GM12875 (cell line): Measurements from ENCODE around the gene ANKRD30A.

Experiments
- H3K4me3 ChIP-seq: one replicate; pipeline ENCODE4 v1.5.1; 2011; ENCODE audit warnings: low read depth, low read length, control low read depth
- CTCF ChIP-seq: IDR thresholded peaks from 2 replicates; pipeline ENCODE4 v1.5.1; 2011; ENCODE audit warnings: low read depth, mild to moderate bottlenecking, control low read depth, inconsistent platforms, low read length, moderate library complexity, borderline replicate concordance; ENCODE audit not compliant: insufficient read depth

The ANKRD30A gene

GRCh38 chr10:37275216-37275777 is 149.9 kb downstream of the ANKRD30A start:
- no peak overlapping the region for H3K4me3 ChIP-seq
- TF ChIP-seq CTCF, result no peak

GRCh38 chr10:37285063-37285462 is 159.7 kb downstream of the ANKRD30A start:
- no peak overlapping the region for H3K4me3 ChIP-seq
- TF ChIP-seq CTCF, result no peak

- no peak for TF ChIP-seq CTCF
- no peak overlapping the region for H3K4me3 ChIP-seq
Observed at GRCh38 chr10:37289833-37290464, 164.6 kb downstream of the ANKRD30A start.

- H3K4me3 ChIP-seq, result no peak overlapping the region
- TF ChIP-seq CTCF, result no peak
Observed at GRCh38 chr10:37301271-37301670, 175.9 kb downstream of the ANKRD30A start.

- TF ChIP-seq CTCF, result no peak
- no peak overlapping the region for H3K4me3 ChIP-seq
Observed at GRCh38 chr10:37304036-37304435, 178.6 kb downstream of the ANKRD30A start.

- H3K4me3 ChIP-seq, result no peak overlapping the region
- no peak for TF ChIP-seq CTCF
Observed at GRCh38 chr10:37314350-37314749, 189.0 kb downstream of the ANKRD30A start.

- no peak for TF ChIP-seq CTCF
- H3K4me3 ChIP-seq, result no peak overlapping the region
Observed at GRCh38 chr10:37314862-37315261, 189.5 kb downstream of the ANKRD30A start.
